GM21786 (cell line): Measurements from ENCODE around the gene SLBP.

Experiments
- ATAC-seq: cut with Tn5 transposase; IDR thresholded peaks from one replicate; pipeline ENCODE4 v1.9.1; 2021; ENCODE audit not compliant: unreplicated experiment

The SLBP gene

DNA sequence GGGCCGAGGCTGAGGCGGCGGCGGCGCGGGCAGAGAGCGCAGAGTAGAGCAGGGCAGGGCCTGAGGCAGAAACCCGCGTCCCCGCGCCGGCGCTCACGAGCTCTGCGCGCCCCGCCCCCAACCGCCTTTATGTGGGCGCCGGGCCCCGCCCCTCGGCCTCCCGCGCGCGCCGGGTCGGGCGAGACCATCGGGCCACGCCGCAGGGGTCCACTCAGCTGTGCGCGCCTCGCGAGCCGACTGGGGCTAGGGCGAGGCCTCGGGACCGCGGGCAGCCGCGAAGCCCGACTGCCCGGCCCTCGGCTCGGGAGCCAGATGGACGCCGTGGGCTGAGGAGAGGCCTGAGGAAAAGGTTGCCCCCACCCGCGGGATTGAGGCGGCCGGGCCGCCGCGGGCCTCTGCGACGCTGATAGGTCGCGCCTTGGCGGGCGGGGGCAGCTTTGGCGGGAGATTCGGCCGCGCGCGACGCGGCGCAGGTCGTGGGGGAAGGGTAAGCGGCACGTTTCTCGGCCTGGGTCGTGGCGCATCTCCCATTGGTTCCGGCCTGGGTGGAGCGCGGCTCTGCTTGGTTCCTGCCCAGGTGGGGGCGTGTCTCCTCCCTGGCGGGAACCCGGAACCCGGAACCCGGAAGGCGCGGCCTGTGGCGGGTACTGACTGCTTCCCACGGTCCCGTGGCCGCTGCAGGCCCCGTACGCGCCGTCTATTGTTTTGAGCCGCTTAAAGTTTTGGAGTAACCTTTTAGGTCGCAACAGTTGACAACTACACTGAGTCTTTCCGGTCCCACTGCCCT is at the start of gene SLBP:
SLBP (minus strand) TSS at position 104 of the 787 bp plus-strand sequence. CDS start 131 bp downstream, outside the sequence.
- peak; percentile 73 for ATAC-seq

DNA sequence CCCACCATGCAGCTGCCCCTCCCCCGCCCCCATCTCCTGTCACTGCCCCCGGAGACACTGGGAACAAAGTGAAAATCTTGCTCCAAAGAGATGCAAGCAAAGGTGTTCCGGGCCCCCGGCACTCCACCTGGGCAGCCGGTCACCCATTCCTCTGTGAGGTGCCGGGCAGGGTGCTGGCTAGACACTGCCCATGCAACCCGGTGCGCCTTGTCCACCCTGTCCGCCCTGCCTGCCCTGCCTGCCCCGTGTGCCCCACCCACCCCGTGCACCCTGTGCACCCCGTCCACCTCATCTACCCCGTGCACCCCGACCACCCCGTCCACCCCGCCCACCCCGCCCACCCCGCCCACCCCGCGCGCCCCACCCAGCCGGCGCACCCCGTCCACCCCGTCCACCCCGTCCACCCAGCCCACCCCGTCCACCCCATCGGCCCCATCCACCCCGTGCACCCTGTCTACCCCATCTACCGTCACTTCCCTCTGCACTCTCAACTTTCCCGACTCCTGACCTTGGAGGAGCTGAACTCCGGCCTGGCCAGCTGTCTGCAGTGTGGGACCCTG is 49.1 kb upstream of the SLBP start:
- ATAC-seq, result no peak

DNA sequence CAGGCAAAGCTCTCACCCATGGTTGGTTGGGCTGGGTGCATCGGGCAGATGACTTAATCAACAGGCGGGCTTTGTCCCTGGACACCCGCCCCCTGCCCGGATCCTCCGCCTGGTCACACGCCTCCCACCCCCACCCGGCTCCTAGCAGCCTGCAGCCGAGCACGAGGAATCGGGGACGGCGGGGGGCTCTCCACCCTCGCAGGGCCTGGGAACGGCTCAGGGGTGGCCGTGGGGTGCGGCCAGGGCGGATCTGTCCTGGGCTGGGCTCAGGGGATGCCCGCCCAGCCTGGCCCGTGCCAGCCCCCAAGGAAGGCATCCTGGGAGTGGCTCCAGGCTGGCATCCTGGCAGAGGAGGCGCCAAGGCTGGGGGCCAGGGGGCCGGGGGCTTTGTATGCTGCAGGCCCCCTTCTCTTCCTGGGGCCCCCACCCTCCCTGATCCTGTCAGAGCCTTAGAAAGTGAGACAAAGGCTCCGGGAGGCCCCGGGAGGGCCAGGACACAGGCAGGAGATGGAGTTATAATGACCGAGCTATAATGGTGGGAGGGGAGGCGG is 48.5 kb upstream of the SLBP start:
- no peak for ATAC-seq

DNA sequence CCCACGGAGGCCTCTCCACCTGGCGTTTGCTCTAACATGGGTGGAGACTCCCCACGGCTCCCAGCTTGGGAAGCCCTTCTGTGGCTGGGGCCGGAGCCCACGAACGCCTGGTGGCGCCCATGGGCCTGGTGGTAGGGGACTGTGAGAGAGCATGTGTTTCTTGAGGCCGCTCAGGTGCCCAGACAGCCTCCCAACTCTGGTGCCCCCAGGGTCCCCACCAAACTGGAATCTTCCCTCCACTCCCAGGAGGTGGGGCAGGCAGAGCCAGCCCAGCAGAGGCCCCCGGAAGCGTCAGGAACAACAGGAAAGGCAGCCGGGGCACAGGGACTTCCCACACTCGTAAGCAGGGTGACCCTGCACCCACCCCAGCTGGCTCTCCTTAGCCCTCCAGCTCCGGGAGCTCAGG is 47.7 kb upstream of the SLBP start:
- ATAC-seq, result no peak

DNA sequence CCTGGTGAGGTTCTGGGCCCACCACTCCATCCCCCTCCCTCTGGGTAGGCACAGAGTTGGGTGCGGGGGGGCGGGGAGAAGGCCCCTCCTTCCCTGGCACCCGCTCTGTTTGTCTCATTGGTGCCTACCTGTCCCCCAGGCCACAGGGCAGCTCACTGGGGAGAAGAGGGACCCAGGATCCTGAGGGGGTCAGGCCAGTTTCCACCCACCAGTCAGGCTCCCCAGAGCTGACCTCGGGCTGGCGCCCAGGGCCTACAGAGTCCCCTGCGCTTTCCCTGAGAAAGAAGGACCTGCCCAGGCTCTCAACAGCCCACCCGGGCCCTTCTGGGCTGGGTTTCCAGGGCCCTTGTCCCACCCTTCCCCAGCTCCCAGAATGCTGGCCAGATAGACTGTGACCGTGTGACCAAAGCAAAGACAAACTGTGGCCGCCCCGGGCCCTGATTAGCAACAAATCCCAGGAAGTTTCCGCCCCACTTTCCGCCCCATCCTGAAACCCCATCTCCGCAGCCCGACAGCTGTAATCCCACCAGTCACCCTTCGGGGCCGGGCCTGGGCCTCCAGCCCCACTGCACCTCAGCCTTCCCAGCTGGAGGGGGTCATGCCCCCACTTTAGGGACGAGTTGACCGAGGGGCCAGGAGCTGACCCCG is 47.2 kb upstream of the SLBP start:
- no peak for ATAC-seq

DNA sequence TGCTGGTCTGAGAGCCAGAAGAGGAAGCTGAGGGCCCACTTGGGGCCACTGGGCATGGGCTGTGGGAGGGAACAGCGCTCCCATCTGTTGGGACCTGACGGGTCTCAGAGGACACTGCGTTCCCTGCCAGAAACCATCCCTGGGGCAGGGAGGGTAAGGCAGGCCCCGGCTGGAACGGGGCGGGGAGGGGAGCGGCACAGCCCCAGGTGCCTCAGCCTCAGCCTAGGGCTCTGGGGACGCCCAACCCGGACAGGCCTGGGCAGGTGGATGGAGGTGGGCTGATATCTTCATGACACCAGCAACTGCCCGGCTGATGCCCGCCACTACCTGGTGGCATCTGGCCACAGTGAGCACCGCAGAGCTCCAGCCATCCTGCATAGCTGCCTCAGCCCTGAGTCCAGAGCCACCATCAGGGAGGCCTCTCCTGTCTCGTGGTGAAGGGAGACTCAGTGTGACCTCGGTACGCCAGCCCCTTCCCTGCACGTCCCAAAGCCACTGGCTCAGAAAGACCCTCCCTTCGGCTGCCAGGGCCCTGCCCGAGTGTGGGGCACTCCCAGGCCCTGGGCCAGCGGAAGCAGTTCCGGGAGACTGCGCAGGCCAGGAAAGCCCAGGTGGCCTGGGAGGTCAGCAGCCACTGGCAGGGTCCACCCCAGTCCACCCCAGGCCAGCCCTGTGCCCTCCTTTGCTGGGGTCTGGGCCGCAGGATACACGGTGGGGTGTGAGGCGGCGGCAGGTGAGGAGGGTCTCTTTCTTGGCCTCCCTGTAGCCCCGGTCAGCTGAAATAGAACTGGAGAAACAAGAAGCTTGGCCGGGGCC is 46.4 kb upstream of the SLBP start:
- ATAC-seq, result no peak

DNA sequence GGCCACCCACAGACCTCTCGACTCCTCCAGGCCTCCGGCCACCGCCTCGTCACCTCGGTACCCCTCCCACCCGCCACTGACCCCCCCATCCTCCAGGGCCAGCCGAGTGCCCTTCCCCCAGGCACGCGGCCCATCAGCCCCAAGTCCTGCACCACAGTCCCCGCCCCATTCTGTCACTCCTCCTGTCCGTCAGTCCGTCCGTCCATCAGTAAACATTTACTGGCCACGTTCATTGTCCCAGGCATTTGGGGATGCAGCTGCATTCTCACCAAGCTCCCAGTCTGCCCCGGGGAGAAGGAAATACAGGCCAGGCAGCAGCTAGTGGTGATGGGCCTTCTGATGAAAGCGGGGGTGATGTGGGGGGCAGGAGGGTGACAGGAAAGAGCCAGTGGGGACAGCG is 45.7 kb upstream of the SLBP start:
- ATAC-seq, result no peak

DNA sequence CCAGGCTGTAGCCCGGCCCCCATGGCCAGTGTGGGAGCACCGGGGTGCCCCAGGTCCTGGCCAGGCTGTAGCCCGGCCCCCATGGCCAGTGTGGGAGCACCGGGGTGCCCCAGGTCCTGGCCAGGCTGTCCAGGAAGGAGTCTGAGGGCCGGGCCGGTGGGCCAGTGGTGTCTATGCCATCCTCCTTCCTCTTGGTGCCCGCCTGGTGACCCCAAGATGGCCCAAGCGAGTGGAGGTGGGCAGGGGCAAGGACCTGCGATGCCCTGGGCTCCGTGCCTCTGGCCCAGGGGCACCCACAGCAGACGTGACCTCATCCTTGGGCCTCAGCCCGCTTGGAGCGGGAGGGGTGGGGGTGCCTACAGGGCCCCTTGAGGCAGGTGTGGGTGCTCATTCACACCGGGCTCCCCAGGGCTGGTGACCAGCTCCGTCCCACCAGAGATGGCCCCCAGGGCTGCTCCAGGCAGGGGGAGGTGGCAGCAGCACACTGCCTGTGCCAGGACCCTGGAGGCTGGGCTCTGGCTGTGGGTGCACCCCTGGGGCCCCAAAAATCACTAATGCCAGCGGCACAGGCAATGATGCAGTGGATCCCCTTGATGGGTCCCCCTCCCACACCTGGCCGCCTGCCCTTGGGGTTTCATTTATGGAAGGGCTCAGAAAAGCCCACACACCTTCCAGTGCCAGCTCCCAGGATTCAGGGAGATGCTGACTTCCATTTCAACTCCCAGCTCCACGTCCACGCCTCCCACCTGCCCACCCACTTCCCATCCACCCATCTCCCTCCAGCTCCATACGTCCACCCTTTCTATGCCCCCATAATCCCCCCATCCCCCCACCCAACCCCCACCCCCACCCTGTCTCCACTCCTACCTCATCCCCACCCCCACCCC is 45.0 kb upstream of the SLBP start:
- ATAC-seq, result no peak

DNA sequence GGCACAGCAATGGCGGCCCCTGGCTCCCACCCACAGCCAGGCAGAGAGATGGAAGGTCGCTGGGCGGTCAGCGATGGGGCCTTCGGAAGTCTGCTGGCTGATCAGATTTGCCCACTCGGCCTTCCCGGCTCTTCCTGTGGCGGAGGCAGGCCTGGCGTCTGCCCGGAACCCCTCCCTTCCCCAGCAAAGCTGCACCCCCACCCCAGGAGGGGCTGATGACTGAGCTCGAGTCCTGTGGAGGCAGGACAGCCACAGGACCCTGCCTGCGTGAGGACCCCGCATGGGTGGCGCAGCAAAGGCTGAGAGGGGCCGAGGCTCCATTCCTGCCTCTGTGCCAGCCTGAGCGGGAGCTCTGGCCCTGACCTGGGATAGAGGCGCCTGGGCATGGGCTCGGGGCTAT is 44.0 kb upstream of the SLBP start:
- ATAC-seq, result no peak

DNA sequence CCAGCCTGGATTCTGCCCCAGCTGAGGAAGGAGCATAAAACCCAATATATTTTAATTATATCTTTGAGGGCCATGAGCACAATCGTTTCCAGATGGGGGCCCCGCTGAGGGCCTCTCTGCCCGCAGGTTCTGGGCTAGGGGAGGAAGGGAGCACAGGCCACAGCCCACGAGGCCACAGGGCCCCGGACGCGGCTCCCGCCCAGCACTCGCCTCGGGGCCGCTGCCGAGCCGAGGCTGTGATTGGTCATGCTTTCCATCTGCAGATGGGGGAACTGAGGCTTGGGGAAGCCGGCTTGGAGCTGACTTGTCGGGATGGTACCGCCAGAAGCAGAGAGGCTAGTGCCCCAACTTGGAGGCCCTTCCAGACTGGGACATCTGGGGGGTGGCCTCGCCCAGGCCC is 43.2 kb upstream of the SLBP start:
- ATAC-seq, result no peak

DNA sequence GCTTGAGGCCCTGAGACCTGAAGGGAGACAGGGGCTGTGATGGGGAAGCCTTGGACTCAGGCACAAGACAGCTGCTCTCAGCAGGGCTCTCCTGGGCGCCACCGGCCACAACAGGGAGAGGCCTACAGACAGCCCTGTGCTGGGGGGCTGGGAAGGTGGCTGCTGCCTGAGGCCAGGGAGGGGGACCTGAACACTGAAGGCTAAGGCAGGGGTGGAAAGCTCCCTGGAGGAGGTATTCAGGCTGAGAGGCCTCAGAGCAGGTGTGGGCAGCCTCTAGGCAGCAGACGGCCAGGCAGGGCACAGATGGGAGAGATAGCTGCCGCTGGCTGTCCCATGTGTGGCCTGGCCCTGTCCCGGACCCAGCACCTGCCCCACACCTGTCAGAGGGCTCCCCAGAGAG is 42.2 kb upstream of the SLBP start:
- no peak for ATAC-seq

DNA sequence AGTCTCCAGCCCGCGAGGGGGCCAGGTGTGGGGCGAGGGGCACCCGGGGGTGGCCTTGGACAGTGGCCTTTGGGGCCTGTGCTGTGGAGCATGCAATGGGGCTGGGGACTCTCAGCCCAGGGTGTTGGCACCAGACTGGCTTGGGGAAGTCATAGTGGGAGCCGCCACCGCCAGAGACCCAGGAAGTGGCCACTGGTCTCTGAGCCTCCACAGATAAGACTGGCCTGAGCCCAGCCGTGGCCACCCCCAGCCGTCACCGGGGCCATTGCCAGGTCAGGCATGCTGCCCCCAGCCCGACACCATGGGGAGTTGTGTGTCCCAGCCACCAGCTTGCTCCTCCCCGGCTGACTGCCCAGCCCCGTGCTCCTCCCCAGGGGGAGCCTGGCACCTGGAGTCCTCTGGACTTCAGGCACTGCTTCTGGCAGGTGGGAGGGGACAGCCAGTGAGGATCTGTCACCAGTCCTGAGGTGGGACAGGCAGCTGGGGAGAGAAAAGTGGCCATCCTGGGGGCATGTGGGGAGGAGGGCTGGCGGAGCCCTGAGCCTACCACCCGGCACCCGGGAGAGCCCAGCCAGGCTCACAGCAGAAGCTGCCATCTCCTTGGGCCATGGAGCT is 41.7 kb upstream of the SLBP start:
- ATAC-seq, result no peak

DNA sequence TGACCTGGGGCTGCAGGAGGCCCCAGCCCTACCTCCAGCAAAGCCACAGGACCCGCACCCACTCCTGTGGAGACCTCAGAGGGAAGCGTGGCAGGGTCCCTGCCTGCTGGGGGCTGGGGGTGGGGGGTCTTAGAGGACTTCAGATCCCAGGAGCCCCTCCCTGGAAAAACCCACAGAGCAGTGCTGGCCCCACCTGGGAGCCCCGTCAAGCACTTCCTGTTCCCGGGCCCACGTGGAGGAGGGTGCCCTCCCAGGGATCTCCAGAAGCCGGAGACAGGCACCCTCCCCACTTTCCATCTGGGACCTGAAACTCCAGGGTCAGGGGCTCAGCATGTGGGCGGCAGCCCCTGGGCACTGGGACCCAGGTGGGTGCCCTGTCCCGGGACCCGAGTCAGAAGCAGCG is 41.2 kb upstream of the SLBP start:
- no peak for ATAC-seq

DNA sequence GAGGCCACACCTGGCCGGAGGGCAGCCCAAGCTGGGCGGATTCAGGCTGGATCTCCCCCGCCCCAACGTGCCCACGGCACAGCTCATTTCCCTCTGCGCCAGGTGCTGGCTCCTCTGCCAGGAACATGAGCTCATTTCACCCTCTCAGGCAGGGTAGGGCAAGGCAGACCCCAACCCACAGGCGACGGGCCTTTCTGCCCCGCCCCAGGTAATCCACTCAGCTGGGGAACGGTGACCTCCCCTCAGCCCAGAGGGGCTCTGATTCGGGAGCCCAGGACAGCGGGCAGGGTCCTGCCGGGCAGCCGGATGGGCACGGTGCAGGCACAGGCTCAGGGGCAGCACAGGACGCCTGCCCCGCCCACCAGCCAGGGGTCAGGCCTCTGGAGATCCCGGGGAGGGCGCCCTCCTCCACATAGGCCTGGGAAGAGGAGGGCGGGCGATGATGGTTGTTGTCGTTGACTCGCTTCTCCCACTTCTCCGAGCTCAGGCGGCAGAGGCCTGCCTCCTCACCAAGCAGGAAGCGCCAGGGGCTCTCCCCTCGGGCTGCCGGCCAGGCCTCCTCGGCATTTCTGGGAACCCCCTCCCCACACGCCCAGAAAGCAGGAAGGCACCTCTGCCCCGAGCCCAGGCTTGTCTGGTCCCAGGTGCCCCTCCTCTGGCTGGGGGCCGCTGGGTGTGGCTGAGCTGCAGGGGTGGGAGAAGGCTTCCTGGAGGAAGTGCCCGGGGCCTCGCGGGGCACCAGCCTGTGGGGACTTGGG is 40.3 kb upstream of the SLBP start:
- no peak for ATAC-seq

DNA sequence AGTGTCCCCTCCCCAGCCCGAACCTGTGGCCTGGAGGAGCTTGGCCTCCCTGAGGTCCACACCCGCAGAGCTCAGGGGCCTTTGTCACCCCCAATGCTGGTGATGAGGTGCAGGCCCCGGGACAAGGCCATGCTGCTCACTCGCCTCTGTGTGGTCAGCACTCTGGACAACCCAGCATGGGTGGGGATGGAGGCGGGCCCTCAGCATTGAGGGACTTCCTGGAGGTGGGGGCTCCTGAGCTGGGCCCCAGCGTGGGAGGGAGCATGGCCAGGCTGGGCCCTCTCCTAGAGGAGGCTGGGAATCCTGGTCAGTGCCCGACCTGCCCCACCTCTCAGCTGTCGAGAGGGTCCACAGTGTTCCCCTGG is 39.8 kb upstream of the SLBP start:
- no peak for ATAC-seq

DNA sequence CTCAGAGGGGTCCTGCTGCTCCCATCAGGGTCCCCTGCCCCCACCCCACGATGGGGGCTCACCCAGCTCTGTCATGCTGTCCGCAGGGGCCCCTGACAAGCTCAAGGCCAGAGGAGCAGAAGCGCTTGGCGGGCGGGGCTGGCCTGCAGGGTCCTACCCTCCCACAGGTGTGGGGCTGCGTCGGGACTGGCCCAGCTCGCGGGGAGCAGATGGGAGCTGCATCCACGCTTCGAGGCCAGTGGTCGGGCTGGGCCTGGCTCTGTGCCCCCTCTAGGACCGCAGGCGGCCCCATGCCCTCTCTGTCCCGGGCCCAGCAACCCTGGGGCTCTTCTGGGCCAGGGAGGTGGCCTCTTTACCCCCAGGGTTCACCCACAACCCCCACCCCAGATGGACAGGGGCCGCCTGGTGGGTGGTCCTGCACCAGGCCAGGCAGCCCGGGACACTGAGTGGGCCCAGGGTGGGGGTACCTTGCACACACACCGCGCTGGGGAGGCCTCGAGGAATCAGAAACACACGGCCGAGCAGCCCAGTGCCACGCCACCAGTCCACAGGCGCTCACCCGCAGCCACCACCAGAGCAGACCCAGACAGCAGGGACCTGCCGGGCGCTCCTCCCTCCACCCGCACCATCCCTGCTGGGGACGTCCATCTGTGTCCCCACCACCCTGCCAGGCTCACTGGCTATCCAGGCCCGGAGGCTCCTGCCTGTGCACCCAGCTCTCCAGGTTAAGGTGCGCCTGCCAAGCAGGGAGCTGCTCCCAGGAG is 39.2 kb upstream of the SLBP start:
- ATAC-seq, result no peak

DNA sequence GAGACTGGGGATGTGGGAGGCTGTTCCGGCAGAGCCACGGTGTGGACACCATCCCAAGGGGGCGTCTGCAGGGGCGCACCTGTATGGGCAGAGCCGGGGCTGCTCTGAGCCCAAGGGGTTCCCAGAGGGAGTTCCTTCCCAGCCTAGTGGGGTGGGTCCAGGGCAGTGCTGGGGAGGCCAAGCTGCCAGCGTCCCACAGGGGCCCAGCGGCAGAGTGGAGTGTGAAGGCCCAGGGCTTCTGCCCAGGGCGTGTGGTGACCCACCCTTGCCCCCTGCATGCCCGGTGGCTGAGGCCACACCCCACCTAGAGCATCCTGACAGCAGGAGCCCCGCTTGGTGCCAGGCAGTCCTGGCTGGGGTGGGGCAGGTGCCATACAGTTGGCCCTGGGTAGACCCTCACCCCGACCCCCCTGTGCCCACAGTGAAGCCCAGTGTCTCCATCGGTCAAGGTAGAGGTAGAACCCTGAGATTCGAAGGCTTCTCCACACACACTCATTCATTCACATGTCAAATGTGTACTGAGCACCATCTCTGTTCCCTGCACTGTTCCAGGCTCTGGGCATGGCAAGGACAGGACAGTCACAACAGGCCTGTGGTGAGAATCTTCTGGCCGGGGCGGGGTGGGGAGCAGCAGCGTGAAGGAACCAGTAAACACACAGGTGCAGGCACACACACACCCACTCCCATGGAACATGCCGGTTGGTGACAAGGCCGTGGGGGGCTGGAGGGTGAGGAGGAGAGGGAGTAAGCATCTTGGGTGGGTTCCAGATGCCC is 38.4 kb upstream of the SLBP start:
- ATAC-seq, result no peak

DNA sequence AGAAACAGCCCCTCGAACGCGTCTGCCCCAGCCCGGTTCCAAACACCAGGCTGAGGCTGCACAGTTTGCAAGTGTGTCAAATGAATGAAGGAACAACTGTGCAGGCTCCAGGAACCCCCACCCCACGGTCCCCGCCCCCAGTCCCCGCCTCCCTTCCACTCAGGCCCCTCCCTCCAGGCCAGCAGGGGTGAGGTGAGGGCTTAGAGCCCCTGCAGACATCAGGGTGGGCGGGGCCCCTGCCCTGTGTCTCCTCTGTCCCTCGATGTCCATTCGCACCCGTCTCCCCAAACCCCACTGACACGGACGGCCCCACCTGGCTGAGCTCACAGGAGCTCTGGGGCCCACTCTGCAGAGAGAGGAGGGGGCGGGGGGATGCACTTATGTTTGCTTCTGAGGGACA is 37.7 kb upstream of the SLBP start:
- no peak for ATAC-seq
